ENCODE results near the gene PDCD1. TPM values are rescaled to one million over a fixed set of nuclear protein-coding genes. Genes with fewer than 3 reads are reported as not detected.

Gene PDCD1
- total and polyA plus RNA-seq, 2 donors (not counting 1 experiment from before 2014, with no cell fraction given), result 0.28 to 1.3 TPM

- Histone ChIP-seq H2AFZ (ENCODE audit: insufficient read depth, low read depth, low read length, poor library complexity, severe bottlenecking) (no peak overlapping the region), H3K27me3 (replicated peaks in 1 of 4; ENCODE audit: control extremely low read depth in 1 of 4, control insufficient read depth in 3 of 4, insufficient read depth in 4 of 4, low read length in 3 of 4) (peaks cover 0 to 68% (median 39%) of the 10 kb centered on the region in 4 experiments), H3K4me1 (ENCODE audit: control insufficient read depth in 2 of 2, insufficient read depth in 2 of 2, low read length in 2 of 2) (peaks cover 36 to 63% of the 10 kb centered on the region in 2 donors), H3K27ac (ENCODE audit: low read length in 2 of 2) (no peak overlapping the region), H3K4me3 (ENCODE audit: control extremely low read depth in 1 of 5, extremely low read depth in 1 of 5, insufficient read depth in 1 of 5, low read depth in 2 of 5, low read length in 4 of 5) (no peak overlapping the region), H3K79me2 (ENCODE audit: control insufficient read depth, insufficient read depth, low read length) (no peaks in the 10 kb centered on the region), H3K9me3 (ENCODE audit: control extremely low read depth in 1 of 3, control insufficient read depth in 2 of 3, insufficient read depth in 1 of 3, low read length in 2 of 3) (peaks cover 0 to 19% (median 0%) of the 10 kb centered on the region in 3 donors), H4K20me1 (ENCODE audit: control insufficient read depth, insufficient read depth, low read length, poor library complexity, severe bottlenecking) (no peaks in the 10 kb centered on the region), H3K9ac (ENCODE audit: low read length) (no peak overlapping the region), H3K4me2 (replicated peaks; ENCODE audit: low read depth, low read length, poor library complexity, severe bottlenecking) (peak overlapping the region; percentile 36), H3K36me3 (replicated peaks in 1 of 2; ENCODE audit: control extremely low read depth in 1 of 2, control insufficient read depth in 1 of 2, extremely low read depth in 1 of 2, insufficient read depth in 2 of 2, low read length in 1 of 2) (no peaks in the 10 kb centered on the region)
- peaks cover 35% of the 10 kb centered on the region for H3K27me3 Mint-ChIP-seq
- peak overlapping the region; percentile 29 for H3K4me3 Mint-ChIP-seq
- ChIA-PET CTCF (no interaction called here), POLR2A (no interaction called here)
- no peak for TF ChIP-seq EZH2 (IDR thresholded peaks at IDR 0.05; ENCODE audit: borderline replicate concordance, insufficient read depth, low read depth, low read length, poor library complexity, severe bottlenecking)
- no peak for TF ChIP-seq CTCF (IDR thresholded peaks at IDR 0.05)
- H3K27ac Mint-ChIP-seq, result no peak overlapping the region
- WGBS (ENCODE audit: insufficient coverage), result 15% methylated on average over 26 of the region's 29 CpGs
- intact Hi-C loops (cut with micrococcal nuclease), result no loop called here
- no peak for ATAC-seq (ENCODE audit: low read depth)
- H3K4me1 Mint-ChIP-seq, result peaks cover 44% of the 10 kb centered on the region
- no peak for DNase-seq
- no peaks in the 10 kb centered on the region for H3K9me3 Mint-ChIP-seq (ENCODE audit: insufficient read depth)
These were observed 4.9 kb upstream of the PDCD1 start for GRCh38 chr2:241863536-241863954.

- ATAC-seq (ENCODE audit: low read depth) (no peak), DNase-seq (no peak)
- H3K4me3 Mint-ChIP-seq, result peak overlapping the region; percentile 29
- TF ChIP-seq EZH2 (IDR thresholded peaks at IDR 0.05; ENCODE audit: borderline replicate concordance, insufficient read depth, low read depth, low read length, poor library complexity, severe bottlenecking), result no peak
- TF ChIP-seq CTCF (IDR thresholded peaks at IDR 0.05), result no peak
- H3K4me2 ChIP-seq (replicated peaks; ENCODE audit: low read depth, low read length, poor library complexity, severe bottlenecking), result peak overlapping the region; percentile 36
- H2AFZ ChIP-seq (ENCODE audit: insufficient read depth, low read depth, low read length, poor library complexity, severe bottlenecking), result no peak overlapping the region
- H3K9me3 Mint-ChIP-seq (ENCODE audit: insufficient read depth), result no peaks in the 10 kb centered on the region
- POLR2A ChIA-PET, result no interaction called here
- no peak overlapping the region for H3K4me3 ChIP-seq (ENCODE audit: control extremely low read depth in 1 of 5, extremely low read depth in 1 of 5, insufficient read depth in 1 of 5, low read depth in 2 of 5, low read length in 4 of 5)
- H3K4me1 ChIP-seq (ENCODE audit: control insufficient read depth in 2 of 2, insufficient read depth in 2 of 2, low read length in 2 of 2), result peaks cover 36 to 69% of the 10 kb centered on the region in 2 donors
- H3K9ac ChIP-seq (ENCODE audit: low read length), result no peak overlapping the region
- 82% methylated on average over 18 of the region's 22 CpGs for WGBS (ENCODE audit: insufficient coverage)
- H3K9me3 ChIP-seq (ENCODE audit: control extremely low read depth in 1 of 3, control insufficient read depth in 2 of 3, insufficient read depth in 1 of 3, low read length in 2 of 3), result peaks cover 0 to 19% (median 0%) of the 10 kb centered on the region in 3 donors
- no peak overlapping the region for H3K27ac ChIP-seq (ENCODE audit: low read length in 2 of 2)
- H4K20me1 ChIP-seq (ENCODE audit: control insufficient read depth, insufficient read depth, low read length, poor library complexity, severe bottlenecking), result no peaks in the 10 kb centered on the region
- H3K27me3 ChIP-seq (replicated peaks in 1 of 4; ENCODE audit: control extremely low read depth in 1 of 4, control insufficient read depth in 3 of 4, insufficient read depth in 4 of 4, low read length in 3 of 4), result peaks cover 0 to 68% (median 39%) of the 10 kb centered on the region in 4 experiments
- CTCF ChIA-PET, result no interaction called here
- H3K27me3 Mint-ChIP-seq, result peaks cover 35% of the 10 kb centered on the region
- intact Hi-C loops (cut with micrococcal nuclease), result no loop called here
- peaks cover 47% of the 10 kb centered on the region for H3K4me1 Mint-ChIP-seq
- no peaks in the 10 kb centered on the region for H3K36me3 ChIP-seq (replicated peaks in 1 of 2; ENCODE audit: control extremely low read depth in 1 of 2, control insufficient read depth in 1 of 2, extremely low read depth in 1 of 2, insufficient read depth in 2 of 2, low read length in 1 of 2)
- H3K27ac Mint-ChIP-seq, result no peak overlapping the region
- H3K79me2 ChIP-seq (ENCODE audit: control insufficient read depth, insufficient read depth, low read length), result no peaks in the 10 kb centered on the region
These were observed 4.3 kb upstream of the PDCD1 start for GRCh38 chr2:241862775-241863535.
